NCI-H345 (cell line): Measurements from ENCODE around the gene STRAP.
A peak's percentile ranks its signal among the peaks of the same experiment; 100 is the strongest.
"Not testable (repeated sequence)": the region's sequence is repeated elsewhere in the genome, so short reads cannot be mapped to it uniquely, and the experiment has no call there.

Experiments
- DNase-seq: peaks from one replicate; lab custom pipeline; 2025; lab: John Stamatoyannopoulos, UW

The STRAP gene

GRCh38 chr12:15873556-15873955 is 8.6 kb upstream of the STRAP start:
- no peak for DNase-seq

GRCh38 chr12:15874556-15875145 is 7.5 kb upstream of the STRAP start:
- not testable (repeated sequence) for DNase-seq

GRCh38 chr12:15875863-15876262 is 6.3 kb upstream of the STRAP start:
- DNase-seq = no peak

GRCh38 chr12:15879413-15879812 is 2.8 kb upstream of the STRAP start:
- no peak for DNase-seq

GRCh38 chr12:15880721-15881120 is 1.5 kb upstream of the STRAP start:
- DNase-seq = peak; percentile 80

GRCh38 chr12:15883536-15883935 is 1.3 kb downstream of the STRAP start:
- DNase-seq = no peak

- peak; percentile 82 for DNase-seq
These were observed 4.3 kb downstream of the STRAP start for GRCh38 chr12:15886372-15887042.

- DNase-seq = no peak
These were observed 5.0 kb downstream of the STRAP start for GRCh38 chr12:15887043-15887817.

- no peak for DNase-seq
These were observed 10.6 kb downstream of the STRAP start for GRCh38 chr12:15892645-15893259.

GRCh38 chr12:15893260-15893659 is 11.1 kb downstream of the STRAP start:
- no peak for DNase-seq

- DNase-seq = no peak
These were observed 14.7 kb downstream of the STRAP start for GRCh38 chr12:15896867-15897266.

GRCh38 chr12:15897433-15897832 is 15.2 kb downstream of the STRAP start:
- DNase-seq = no peak

GRCh38 chr12:15899282-15899870 is 17.2 kb downstream of the STRAP start:
- peak; percentile 33 for DNase-seq

- DNase-seq = no peak
These were observed 22.3 kb downstream of the STRAP start for GRCh38 chr12:15904378-15904920.

GRCh38 chr12:15910468-15910863 is 28.3 kb downstream of the STRAP start:
- DNase-seq = no peak

GRCh38 chr12:15910864-15911721 is 28.9 kb downstream of the STRAP start, which contains the start of gene DERA:
Gene DERA (plus strand): TSS chr12:15911332. CDS start chr12:15911384, 52 bp downstream.
- peak; percentile 87 for DNase-seq

GRCh38 chr12:15911931-15912330 is 29.7 kb downstream of the STRAP start:
- not testable (repeated sequence) for DNase-seq

- DNase-seq = not testable (repeated sequence)
These were observed 31.9 kb downstream of the STRAP start for GRCh38 chr12:15914131-15914530.

- no peak for DNase-seq
These were observed 35.9 kb downstream of the STRAP start for GRCh38 chr12:15918066-15918465.

GRCh38 chr12:15919418-15919817 is 37.2 kb downstream of the STRAP start:
- DNase-seq = no peak

- no peak for DNase-seq
These were observed 42.8 kb downstream of the STRAP start for GRCh38 chr12:15924956-15925355.
